Measurements from ENCODE around the gene PPM1H.

Gene PPM1H

GRCh38 chr12:62660756-62661155 is 274.2 kb downstream of the PPM1H start:
- no peak for TF ChIP-seq EZH2 (IDR thresholded peaks at IDR 0.05; ENCODE audit: borderline replicate concordance, low read length)
- TF ChIP-seq, protein P1, sequence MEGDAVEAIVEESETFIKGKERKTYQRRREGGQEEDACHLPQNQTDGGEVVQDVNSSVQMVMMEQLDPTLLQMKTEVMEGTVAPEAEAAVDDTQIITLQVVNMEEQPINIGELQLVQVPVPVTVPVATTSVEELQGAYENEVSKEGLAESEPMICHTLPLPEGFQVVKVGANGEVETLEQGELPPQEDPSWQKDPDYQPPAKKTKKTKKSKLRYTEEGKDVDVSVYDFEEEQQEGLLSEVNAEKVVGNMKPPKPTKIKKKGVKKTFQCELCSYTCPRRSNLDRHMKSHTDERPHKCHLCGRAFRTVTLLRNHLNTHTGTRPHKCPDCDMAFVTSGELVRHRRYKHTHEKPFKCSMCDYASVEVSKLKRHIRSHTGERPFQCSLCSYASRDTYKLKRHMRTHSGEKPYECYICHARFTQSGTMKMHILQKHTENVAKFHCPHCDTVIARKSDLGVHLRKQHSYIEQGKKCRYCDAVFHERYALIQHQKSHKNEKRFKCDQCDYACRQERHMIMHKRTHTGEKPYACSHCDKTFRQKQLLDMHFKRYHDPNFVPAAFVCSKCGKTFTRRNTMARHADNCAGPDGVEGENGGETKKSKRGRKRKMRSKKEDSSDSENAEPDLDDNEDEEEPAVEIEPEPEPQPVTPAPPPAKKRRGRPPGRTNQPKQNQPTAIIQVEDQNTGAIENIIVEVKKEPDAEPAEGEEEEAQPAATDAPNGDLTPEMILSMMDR (IDR thresholded peaks at IDR 0.05; ENCODE audit: low read length) = no peak
- Histone ChIP-seq H3K9me2 (ENCODE audit: low read depth, low read length) (no peaks in the 10 kb centered on the region), H3K9ac (ENCODE audit: low read length) (no peak overlapping the region), H2AFZ (ENCODE audit: low read length) (no peak overlapping the region), H3K27ac (ENCODE audit: low read depth, low read length, poor library complexity, severe bottlenecking) (no peak overlapping the region), H3K9me3 (ENCODE audit: low read length) (no peaks in the 10 kb centered on the region), H4K20me1 (ENCODE audit: insufficient read depth, low read length) (no peaks in the 10 kb centered on the region), H3F3A (ENCODE audit: insufficient read depth, low read length) (no peaks in the 10 kb centered on the region), H3K79me2 (ENCODE audit: insufficient read depth, low read length) (no peaks in the 10 kb centered on the region), H3K36me3 (ENCODE audit: insufficient read depth, low read length) (no peaks in the 10 kb centered on the region), H3K27me3 (ENCODE audit: insufficient read depth, low read length) (no peaks in the 10 kb centered on the region), H3K4me1 (ENCODE audit: insufficient read depth, low read length, severe bottlenecking) (no peaks in the 10 kb centered on the region), H3K4me2 (ENCODE audit: low read length) (no peak overlapping the region), H3K4me3 (ENCODE audit: low read depth, low read length, poor library complexity, severe bottlenecking) (no peak overlapping the region)

- Histone ChIP-seq H4K20me1 (ENCODE audit: insufficient read depth, low read length) (no peaks in the 10 kb centered on the region), H2AFZ (ENCODE audit: low read length) (no peak overlapping the region), H3K27me3 (ENCODE audit: insufficient read depth, low read length) (no peaks in the 10 kb centered on the region), H3K9me2 (ENCODE audit: low read depth, low read length) (no peaks in the 10 kb centered on the region), H3K36me3 (ENCODE audit: insufficient read depth, low read length) (no peaks in the 10 kb centered on the region), H3K4me2 (ENCODE audit: low read length) (no peak overlapping the region), H3K9me3 (ENCODE audit: low read length) (no peaks in the 10 kb centered on the region), H3K4me1 (ENCODE audit: insufficient read depth, low read length, severe bottlenecking) (no peaks in the 10 kb centered on the region), H3K4me3 (ENCODE audit: low read depth, low read length, poor library complexity, severe bottlenecking) (no peak overlapping the region), H3K9ac (ENCODE audit: low read length) (no peak overlapping the region), H3K27ac (ENCODE audit: low read depth, low read length, poor library complexity, severe bottlenecking) (no peak overlapping the region), H3F3A (ENCODE audit: insufficient read depth, low read length) (no peaks in the 10 kb centered on the region), H3K79me2 (ENCODE audit: insufficient read depth, low read length) (no peaks in the 10 kb centered on the region)
- TF ChIP-seq, protein P1 (IDR thresholded peaks at IDR 0.05; ENCODE audit: low read length) = no peak
- no peak for TF ChIP-seq EZH2 (IDR thresholded peaks at IDR 0.05; ENCODE audit: borderline replicate concordance, low read length)
Observed at GRCh38 chr12:62659453-62660295, 275.3 kb downstream of the PPM1H start.

DNA sequence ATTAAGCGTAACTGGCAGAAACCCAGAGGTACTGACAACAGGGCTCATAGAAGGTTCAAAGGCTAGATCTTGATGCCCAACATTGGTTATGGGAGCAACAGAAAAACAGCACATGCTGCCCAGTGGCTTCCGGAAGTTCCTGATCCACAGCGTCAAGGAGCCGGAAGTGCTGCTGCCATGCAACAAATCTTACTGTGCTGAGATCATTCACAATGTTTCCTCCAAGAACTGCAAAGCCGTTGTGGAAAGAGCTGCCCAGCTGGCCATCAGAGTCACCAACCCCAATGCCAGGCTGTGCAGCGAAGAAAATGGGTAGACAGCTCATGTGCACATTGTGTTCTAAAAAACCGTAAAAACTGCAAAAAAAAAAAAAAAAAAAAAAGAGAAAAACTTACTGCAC is 276.0 kb downstream of the PPM1H start:
- Histone ChIP-seq H2AFZ (ENCODE audit: low read length) (no peak overlapping the region), H3K4me1 (ENCODE audit: insufficient read depth, low read length, severe bottlenecking) (no peaks in the 10 kb centered on the region), H3K4me2 (ENCODE audit: low read length) (no peak overlapping the region), H3K9me3 (ENCODE audit: low read length) (no peaks in the 10 kb centered on the region), H3K36me3 (ENCODE audit: insufficient read depth, low read length) (no peaks in the 10 kb centered on the region), H3K9ac (ENCODE audit: low read length) (no peak overlapping the region), H3K9me2 (ENCODE audit: low read depth, low read length) (no peaks in the 10 kb centered on the region), H3K27ac (ENCODE audit: low read depth, low read length, poor library complexity, severe bottlenecking) (no peak overlapping the region), H4K20me1 (ENCODE audit: insufficient read depth, low read length) (no peaks in the 10 kb centered on the region), H3K79me2 (ENCODE audit: insufficient read depth, low read length) (no peaks in the 10 kb centered on the region), H3K4me3 (ENCODE audit: low read depth, low read length, poor library complexity, severe bottlenecking) (no peak overlapping the region), H3K27me3 (ENCODE audit: insufficient read depth, low read length) (no peaks in the 10 kb centered on the region), H3F3A (ENCODE audit: insufficient read depth, low read length) (no peaks in the 10 kb centered on the region)
- TF ChIP-seq, protein P1 (IDR thresholded peaks at IDR 0.05; ENCODE audit: low read length) = no peak
- TF ChIP-seq EZH2 (IDR thresholded peaks at IDR 0.05; ENCODE audit: borderline replicate concordance, low read length) = no peak

Data from OCI-LY1 (cell line).